GM12878 (cell line): ENCODE results near the gene NFASC. TPM values are rescaled to one million over a fixed set of nuclear protein-coding genes. Genes with fewer than 3 reads are reported as not detected.

Experiments used
- ATAC-seq: fragments of 200-7000 bp; cut with Tn5 transposase; 3 replicates; pipeline ENCODE4 v1.9.1; 2020; ENCODE audit warnings: mild to moderate bottlenecking, moderate library complexity
- BruUV-seq: library from RNA; stranded (reverse); fragments of 400-500 nt; replicated peaks from 2 replicates; lab custom pipeline; 2021; lab: Mats Ljungman, UMichigan
- CTCF ChIA-PET: fragments of 300-600 bp; sonication (Branson Sonifier 250); formaldehyde crosslinking; extraction: SDS; loops from one replicate; lab custom pipeline; 2021; ENCODE audit warnings: inconsistent platforms; lab: Yijun Ruan, JAX
- POLR2A ChIA-PET: fragments of 350-600 bp; formaldehyde crosslinking; extraction: SDS; loops from one replicate; lab custom pipeline; 2021; ENCODE audit warnings: inconsistent platforms; lab: Charles Lee
- RAD21 ChIA-PET: fragments of 300-600 bp; sonication (Branson Sonifier 250); formaldehyde crosslinking; loops from one replicate; lab custom pipeline; 2023; ENCODE audit warnings: antibody characterized with exemption; ENCODE audit not compliant: unreplicated experiment; lab: Charles Lee
- SMC1A ChIA-PET: fragments of 300-600 bp; sonication (Branson Sonifier 250); formaldehyde crosslinking; loops from one replicate; lab custom pipeline; 2023; ENCODE audit not compliant: unreplicated experiment, uncharacterized antibody; lab: Charles Lee
- DNase-seq: peaks from one replicate; pipeline ENCODE4 v3.0.0-alpha.2; 2011; ENCODE audit warnings: low read depth, low spot score
- FAIRE-seq: peaks from 3 replicates; lab custom pipeline; 2011; peaks lifted over from hg19 to GRCh38; lab: Jason Lieb, UNC
- H2AFZ ChIP-seq: 2 replicates; pipeline ENCODE4 v1.6.0; 2011; ENCODE audit warnings: low read depth, low read length, control low read depth; ENCODE audit not compliant: control insufficient read depth
- H3K27ac ChIP-seq: 2 replicates; pipeline ENCODE4 v1.5.1; 2011; ENCODE audit warnings: control low read depth; ENCODE audit not compliant: control insufficient read depth, insufficient read depth
- H3K27me3 ChIP-seq, 2 experiments: replicated peaks in 1 of 2; 2 replicates each; pipeline versions ENCODE4 v1.6.0 to v1.6.1; 2011; ENCODE audit warnings: low read length in 1 of 2; ENCODE audit not compliant: control insufficient read depth in 2 of 2, insufficient read depth in 2 of 2
- H3K36me3 ChIP-seq, 2 experiments: 2 replicates each; pipeline ENCODE4 v1.5.1; 2011; ENCODE audit warnings: low read length in 1 of 2; ENCODE audit not compliant: control insufficient read depth in 2 of 2, insufficient read depth in 2 of 2
- H3K4me1 ChIP-seq: 2 replicates; pipeline ENCODE4 v1.6.1; 2011; ENCODE audit warnings: mild to moderate bottlenecking, low read length, moderate library complexity, mixed read lengths; ENCODE audit not compliant: control insufficient read depth, insufficient read depth
- H3K4me2 ChIP-seq: 2 replicates; pipeline ENCODE4 v1.6.0; 2011; ENCODE audit warnings: control low read depth; ENCODE audit not compliant: control insufficient read depth, insufficient read depth
- H3K4me3 ChIP-seq: fragments of 200-600 bp; sonication (generic); 2 replicates; pipeline ENCODE4 v1.5.1; 2016
- H3K79me2 ChIP-seq: 2 replicates; pipeline ENCODE4 v1.6.0; 2011; ENCODE audit warnings: low read length; ENCODE audit not compliant: control insufficient read depth, insufficient read depth
- H3K9ac ChIP-seq: 2 replicates; pipeline ENCODE4 v1.8.0; 2011; ENCODE audit warnings: low read length, control low read depth, mixed read lengths; ENCODE audit not compliant: control insufficient read depth, insufficient read depth
- H3K9me3 ChIP-seq: replicated peaks from 3 replicates; pipeline ENCODE4 v1.5.1; 2011; ENCODE audit warnings: mild to moderate bottlenecking, low read length; ENCODE audit not compliant: control insufficient read depth, insufficient read depth
- H4K20me1 ChIP-seq: 2 replicates; pipeline ENCODE4 v1.6.0; 2011; ENCODE audit not compliant: control insufficient read depth, insufficient read depth
- BMI1 ChIP-seq: fragments of 450-650 bp; IDR thresholded peaks from 2 replicates; pipeline ENCODE4 v1.6.1; 2016; ENCODE audit warnings: mild to moderate bottlenecking, moderate library complexity, borderline replicate concordance
- FOS ChIP-seq: IDR thresholded peaks from 3 replicates; pipeline ENCODE4 v1.6.1; 2011; ENCODE audit warnings: borderline replicate concordance; ENCODE audit not compliant: insufficient read length; ENCODE audit errors: extremely low read depth
- HDAC2 ChIP-seq: fragments of 200-600 bp; sonication (generic); IDR thresholded peaks from 2 replicates; pipeline ENCODE4 v1.6.1; 2017
- KDM1A ChIP-seq: fragments of 200-600 bp; sonication (generic); IDR thresholded peaks from 2 replicates; pipeline ENCODE4 v1.6.1; 2016; ENCODE audit warnings: borderline replicate concordance
- MEF2A ChIP-seq: IDR thresholded peaks from 2 replicates; pipeline ENCODE4 v1.6.1; 2011; ENCODE audit warnings: low read depth, mild to moderate bottlenecking, low read length, moderate library complexity; ENCODE audit not compliant: insufficient read depth
- MTA2 ChIP-seq: fragments of 450-650 bp; IDR thresholded peaks from 2 replicates; pipeline ENCODE4 v1.6.1; 2016; ENCODE audit warnings: low read depth, mild to moderate bottlenecking, moderate library complexity
- MYB ChIP-seq: fragments of 150-350 bp; IDR thresholded peaks from 2 replicates; pipeline ENCODE4 v1.6.1; 2014; ENCODE audit warnings: mild to moderate bottlenecking, low read depth, low read length, borderline replicate concordance
- NR2F1 ChIP-seq: fragments of 450-650 bp; conservative IDR thresholded peaks from 2 replicates; pipeline ENCODE4 v1.6.1; 2017; ENCODE audit warnings: mild to moderate bottlenecking
- RCOR1 ChIP-seq: conservative IDR thresholded peaks from 2 replicates; pipeline ENCODE4 v1.6.1; 2012; ENCODE audit warnings: low read depth, low read length, improper control_type of control experiment
- RUNX3 ChIP-seq: IDR thresholded peaks from 2 replicates; pipeline ENCODE4 v1.6.1; 2012; ENCODE audit warnings: low read length, inconsistent platforms
- SMAD1 ChIP-seq: fragments of 450-650 bp; IDR thresholded peaks from 2 replicates; pipeline ENCODE4 v1.6.1; 2018; ENCODE audit warnings: mild to moderate bottlenecking, low read depth; ENCODE audit not compliant: partially characterized antibody
- SMAD5 ChIP-seq: IDR thresholded peaks from 2 replicates; pipeline ENCODE4 v1.6.1; 2016; ENCODE audit warnings: antibody characterized with exemption, low read depth
- SMC3 ChIP-seq: IDR thresholded peaks from 2 replicates; pipeline ENCODE4 v1.6.1; 2011; ENCODE audit warnings: low read length, improper control_type of control experiment, borderline replicate concordance
- ZNF384 ChIP-seq: IDR thresholded peaks from 2 replicates; pipeline ENCODE4 v1.6.1; 2012; ENCODE audit warnings: low read depth, mild to moderate bottlenecking, low read length, improper control_type of control experiment, borderline replicate concordance
- ZNF622 ChIP-seq: fragments of 450-650 bp; IDR thresholded peaks from 2 replicates; pipeline ENCODE4 v1.6.1; 2017; ENCODE audit warnings: mild to moderate bottlenecking, inconsistent platforms
- ZSCAN29 ChIP-seq: fragments of 450-650 bp; IDR thresholded peaks from 2 replicates; pipeline ENCODE4 v1.6.1; 2017; ENCODE audit warnings: mild to moderate bottlenecking, moderate library complexity
- WGBS: methylation state at CpG from one replicate; pipeline ENCODE4 v1.1.6; 2016; ENCODE audit warnings: low lambda C conversion rate; ENCODE audit not compliant: insufficient replicate concordance, insufficient coverage; ENCODE audit errors: missing lambda C conversion rate; 5-methylcytosine and 5-hydroxymethylcytosine counted together
- in situ Hi-C: fragments of 300-500 bp; cut with MboI; formaldehyde crosslinking; loops from 9 replicates; pipeline ENCODE4 v1.14.3; 2018; ENCODE audit warnings: mixed read lengths
- intact Hi-C: fragments of 100-400 bp; cut with micrococcal nuclease; formaldehyde crosslinking; loops from one replicate; pipeline ENCODE4 v1.14.2; 2022; ENCODE audit not compliant: unreplicated experiment
- polyA plus RNA-seq, 11 experiments: library from polyadenylated mRNA; depleted of rRNA in 4 of 11; unstranded in 6 of 11; stranded (reverse) in 5 of 11; fragments of >200 nt; fragmentation: Nextera tagmentation in 4 of 11; fragmentation: Illumina TruSeq in 1 of 11; extraction: Ambion mirVana in 4 of 11; extraction: Trizol in 1 of 11; gene quantifications; 1 replicate in 1 of 11; 2 replicates in 10 of 11; pipeline versions ENCODE4 v1.2.1 to v1.2.3, GENCODE V29; 2011 to 2016; ENCODE audit warnings: inconsistent platforms in 2 of 11, missing spikeins in 2 of 11, low read depth in 1 of 11
- total RNA-seq, 4 experiments: library from RNA; depleted of rRNA in 3 of 4; stranded (reverse); fragments of >200 nt in 3 of 4; fragmentation: Illumina TruSeq in 1 of 4; extraction: Trizol in 1 of 4; gene quantifications; 2 replicates each; pipeline versions ENCODE4 v1.2.1 to v1.2.3, GENCODE V29; 2013 to 2021
- TF ChIP-seq, protein P1 (sequence below), 3 experiments: IDR thresholded peaks in 2 of 3; conservative IDR thresholded peaks in 1 of 3; 2 replicates each; pipeline ENCODE4 v1.5.1; 2011; ENCODE audit warnings: low read depth in 3 of 3, low read length in 3 of 3, mild to moderate bottlenecking in 3 of 3, control low read depth in 2 of 3, moderate library complexity in 2 of 3, inconsistent platforms in 1 of 3, mixed read lengths in 1 of 3; ENCODE audit not compliant: control insufficient read depth in 2 of 3, insufficient read depth in 1 of 3; ENCODE audit errors: extremely low read depth in 1 of 3

The NFASC gene
- total and polyA plus RNA-seq, 10 of the 15 experiments (the other 5 are each of a cell fraction or from before 2014, with no cell fraction given), result 0.04 to 0.31 (median 0.12) TPM; not detected in 4

- ChIA-PET POLR2A (no interaction called here), RAD21 (no interaction called here)
- intact Hi-C loops, result no loop called here
- no TSS peak for BruUV-seq
- Histone ChIP-seq H3K4me2 (no peak overlapping the region), H3K9me3 (no peaks in the 10 kb centered on the region), H3K4me1 (no peaks in the 10 kb centered on the region), H3K4me3 (no peak overlapping the region)
- no peak for TF ChIP-seq HDAC2
- TF ChIP-seq NR2F1, result no peak
- TF ChIP-seq SMAD1, result no peak
- TF ChIP-seq, protein P1, sequence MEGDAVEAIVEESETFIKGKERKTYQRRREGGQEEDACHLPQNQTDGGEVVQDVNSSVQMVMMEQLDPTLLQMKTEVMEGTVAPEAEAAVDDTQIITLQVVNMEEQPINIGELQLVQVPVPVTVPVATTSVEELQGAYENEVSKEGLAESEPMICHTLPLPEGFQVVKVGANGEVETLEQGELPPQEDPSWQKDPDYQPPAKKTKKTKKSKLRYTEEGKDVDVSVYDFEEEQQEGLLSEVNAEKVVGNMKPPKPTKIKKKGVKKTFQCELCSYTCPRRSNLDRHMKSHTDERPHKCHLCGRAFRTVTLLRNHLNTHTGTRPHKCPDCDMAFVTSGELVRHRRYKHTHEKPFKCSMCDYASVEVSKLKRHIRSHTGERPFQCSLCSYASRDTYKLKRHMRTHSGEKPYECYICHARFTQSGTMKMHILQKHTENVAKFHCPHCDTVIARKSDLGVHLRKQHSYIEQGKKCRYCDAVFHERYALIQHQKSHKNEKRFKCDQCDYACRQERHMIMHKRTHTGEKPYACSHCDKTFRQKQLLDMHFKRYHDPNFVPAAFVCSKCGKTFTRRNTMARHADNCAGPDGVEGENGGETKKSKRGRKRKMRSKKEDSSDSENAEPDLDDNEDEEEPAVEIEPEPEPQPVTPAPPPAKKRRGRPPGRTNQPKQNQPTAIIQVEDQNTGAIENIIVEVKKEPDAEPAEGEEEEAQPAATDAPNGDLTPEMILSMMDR (IDR thresholded peaks at IDR 0.05 in 2 of 3, conservative IDR thresholded peaks at IDR 0.05 in 1 of 3; ENCODE audit: control insufficient read depth in 2 of 3, extremely low read depth in 1 of 3, insufficient read depth in 1 of 3, low read depth in 3 of 3, low read length in 3 of 3), result no peak
- TF ChIP-seq SMAD5, result no peak
- no peak for TF ChIP-seq MYB
- no peak for TF ChIP-seq MTA2
- no peak for TF ChIP-seq ZNF384
- TF ChIP-seq ZSCAN29, result no peak
- TF ChIP-seq ZNF622, result no peak
- TF ChIP-seq RUNX3, result no peak
- TF ChIP-seq BMI1, result no peak
- TF ChIP-seq MEF2A, result no peak
- TF ChIP-seq SMC3, result no peak
- no peak for TF ChIP-seq FOS
- TF ChIP-seq RCOR1, result no peak
- TF ChIP-seq KDM1A, result no peak
- TF ChIP-seq, all 136 proteins: peak for 0
- in situ Hi-C loops, result no loop called here
- ChIA-PET CTCF (no interaction called here), SMC1A (interaction anchor here (0.7 kb wide), 1 partner anchor 185 kb away, joined by 4 read pairs; no protein-coding TSS in a partner anchor)
- Histone ChIP-seq H3K27ac (no peak overlapping the region), H3K79me2 (no peaks in the 10 kb centered on the region), H3K27me3 (no peaks in the 10 kb centered on the region; a peak in 3 of 4 replicates), H4K20me1 (no peaks in the 10 kb centered on the region), H3K9ac (no peak overlapping the region), H2AFZ (no peak overlapping the region), H3K36me3 (no peaks in the 10 kb centered on the region)
- DNase-seq, result no peak
- FAIRE-seq, result no peak
- no peak for ATAC-seq
- 8% methylated on average over 5 of the region's 5 CpGs for WGBS
Measured at GRCh38 chr1:204866051-204866596, 4.5 kb upstream of the NFASC start.
